Muscle of leg (tissue), 11 donors: Measurements from ENCODE around the gene TP53BP2. TPM values are rescaled to one million over a fixed set of nuclear protein-coding genes. Genes with fewer than 3 reads are reported as not detected.

ENCODE experiments used
- DNase-seq: peaks from one replicate; pipeline ENCODE4 v3.0.0; 2013
- H3K27ac ChIP-seq: one replicate; pipeline ENCODE4 v1.5.1; 2013; ENCODE audit warnings: mild to moderate bottlenecking, low read length, control low read depth
- H3K27me3 ChIP-seq: one replicate; pipeline ENCODE4 v1.6.1; 2013; ENCODE audit warnings: low read length; ENCODE audit not compliant: control insufficient read depth, insufficient read depth
- H3K36me3 ChIP-seq: one replicate; pipeline ENCODE4 v1.6.1; 2013; ENCODE audit warnings: low read length; ENCODE audit not compliant: control insufficient read depth, insufficient read depth
- H3K4me1 ChIP-seq: one replicate; pipeline ENCODE4 v1.6.1; 2013; ENCODE audit warnings: low read length; ENCODE audit not compliant: control insufficient read depth, insufficient read depth
- H3K4me3 ChIP-seq: one replicate; pipeline ENCODE4 v1.5.1; 2013; ENCODE audit warnings: low read length, control low read depth
- H3K9me3 ChIP-seq: replicated peaks from 2 replicates; pipeline ENCODE4 v1.6.1; 2013; ENCODE audit warnings: low read depth, low read length; ENCODE audit not compliant: control insufficient read depth
- WGBS: methylation state at CpG from one replicate; pipeline ENCODE4 v1.1.5; 2013; ENCODE audit warnings: missing lambda C conversion rate; ENCODE audit not compliant: insufficient coverage; 5-methylcytosine and 5-hydroxymethylcytosine counted together
- polyA plus RNA-seq, 8 donors: library from polyadenylated mRNA; unstranded; fragments of 120-200 nt; gene quantifications; one replicate each; pipeline versions ENCODE4 v1.2.1 to v1.2.3, GENCODE V29; 2013; ENCODE audit warnings: inconsistent platforms in 1 of 8, low replicate concordance in 1 of 8; ENCODE audit not compliant: insufficient read length in 8 of 8, insufficient read depth in 1 of 8
- total RNA-seq: library from RNA; stranded (reverse); fragments of 120-200 nt; gene quantifications from one replicate; pipeline ENCODE4 v1.2.4, GENCODE V29; 2013

Gene TP53BP2
- total and polyA plus RNA-seq, 9 donors: 25.5 to 41.1 (median 34.2) TPM

DNA sequence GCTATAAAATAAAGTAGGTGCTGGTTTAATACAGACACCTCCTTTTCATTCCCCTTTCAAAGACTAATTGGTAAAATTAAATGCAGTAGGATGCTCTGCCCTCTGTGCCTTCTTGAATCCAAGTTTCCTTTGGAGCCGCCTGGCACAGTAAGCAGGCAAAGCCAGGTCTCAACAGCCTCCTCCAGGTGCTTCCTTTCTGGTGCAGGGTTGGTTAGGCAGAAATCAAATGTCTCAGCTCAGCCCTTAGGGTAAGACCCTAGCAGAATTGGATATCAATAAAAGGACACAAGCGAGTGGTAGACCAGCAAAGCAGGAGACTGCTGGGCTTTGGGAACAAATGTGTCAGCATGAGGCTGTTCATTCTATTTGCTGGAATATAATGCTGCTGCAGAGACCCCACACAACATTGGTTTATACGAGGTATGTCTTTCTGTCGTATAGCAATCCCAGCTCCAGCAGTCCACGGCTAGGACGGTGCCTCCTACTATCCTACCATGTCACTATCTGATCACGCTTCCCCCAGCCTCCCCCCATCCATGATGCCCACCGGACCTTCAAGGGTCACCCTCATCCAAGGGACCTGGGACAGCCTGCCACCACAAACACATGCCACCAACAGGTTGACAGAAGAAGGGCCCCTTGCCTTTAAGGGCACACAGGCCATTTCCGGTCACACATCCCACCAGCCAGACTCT is 75.0 kb downstream of the TP53BP2 start:
- DNase-seq: no peak
- H3K4me3 ChIP-seq: no peak overlapping the region
- peaks cover 22% of the 10 kb centered on the region for H3K4me1 ChIP-seq
- peak overlapping the region; percentile 79 for H3K27ac ChIP-seq
- no peaks in the 10 kb centered on the region for H3K27me3 ChIP-seq
- H3K9me3 ChIP-seq: no peaks in the 10 kb centered on the region
- peaks cover 59% of the 10 kb centered on the region for H3K36me3 ChIP-seq
- WGBS: 89% methylated on average over 5 of the region's 9 CpGs

- WGBS: 64% methylated on average over 5 of the region's 7 CpGs
- Histone ChIP-seq H3K9me3 (no peaks in the 10 kb centered on the region), H3K27me3 (no peaks in the 10 kb centered on the region), H3K36me3 (peaks cover 67% of the 10 kb centered on the region), H3K4me3 (no peak overlapping the region), H3K4me1 (peaks cover 20% of the 10 kb centered on the region), H3K27ac (peak overlapping the region; percentile 88)
- DNase-seq: no peak
Observed at GRCh38 chr1:223765719-223766340, 79.9 kb downstream of the TP53BP2 start.

DNA sequence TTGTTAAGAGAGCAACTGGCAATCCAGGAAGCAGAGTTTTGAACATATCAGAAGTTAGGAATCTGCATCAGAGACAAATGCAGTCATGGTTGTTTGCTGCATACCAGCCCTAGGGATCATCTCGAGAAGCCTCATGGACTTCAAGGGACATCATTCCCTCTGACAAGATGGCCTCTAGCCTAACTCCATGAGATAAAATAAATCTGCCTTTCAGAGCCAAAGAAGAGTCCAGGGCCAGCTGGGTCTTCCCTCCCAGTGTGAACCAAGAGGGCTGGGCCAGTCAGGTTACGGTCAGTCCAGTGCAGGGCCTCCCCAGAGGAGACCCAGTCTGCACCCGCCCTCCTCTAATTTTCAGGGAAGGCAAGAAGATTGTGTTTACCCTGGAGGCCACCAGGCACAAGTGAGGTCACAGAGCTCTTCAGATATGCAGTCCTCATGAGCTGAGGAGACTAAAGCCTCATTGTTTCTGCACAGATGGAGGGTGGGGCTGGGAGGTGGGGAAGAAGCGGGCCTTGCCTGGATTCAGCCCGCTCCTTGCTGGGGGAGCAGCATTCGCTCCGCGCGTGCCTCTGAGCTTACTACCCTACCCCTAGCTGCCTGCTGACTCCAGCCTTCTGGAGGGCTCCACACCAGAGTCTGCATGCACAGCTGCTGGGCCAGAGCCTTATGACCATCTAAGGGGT is 80.6 kb downstream of the TP53BP2 start:
- Histone ChIP-seq H3K4me3 (no peak overlapping the region), H3K27me3 (no peaks in the 10 kb centered on the region), H3K4me1 (peaks cover 20% of the 10 kb centered on the region), H3K9me3 (no peaks in the 10 kb centered on the region), H3K27ac (peak overlapping the region; percentile 88), H3K36me3 (peaks cover 67% of the 10 kb centered on the region)
- peak; percentile 80 for DNase-seq
- 38% methylated on average over 8 of the region's 9 CpGs for WGBS

DNA sequence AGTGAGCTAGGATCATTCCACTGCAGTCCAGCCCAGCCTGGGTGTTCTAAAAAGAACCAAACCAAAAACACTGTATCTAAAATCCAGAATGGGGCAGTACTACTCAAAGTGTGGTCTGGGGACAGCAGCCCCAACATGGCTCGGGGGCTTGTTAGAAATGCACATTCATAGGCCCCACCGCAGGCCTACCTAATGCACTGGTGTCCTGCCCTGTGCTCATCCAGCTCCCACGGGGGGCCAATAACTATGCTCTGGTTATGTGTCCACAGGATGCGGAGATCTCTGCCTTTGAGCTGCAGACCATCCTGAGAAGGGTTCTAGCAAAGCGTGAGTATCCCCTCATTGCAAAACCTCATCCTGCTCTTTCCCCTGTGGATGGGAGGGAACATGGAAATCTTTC is 81.9 kb downstream of the TP53BP2 start:
- no peaks in the 10 kb centered on the region for H3K9me3 ChIP-seq
- peaks cover 20% of the 10 kb centered on the region for H3K4me1 ChIP-seq
- no peak overlapping the region for H3K4me3 ChIP-seq
- 94% methylated on average over 3 of the region's 5 CpGs for WGBS
- no peak for DNase-seq
- no peaks in the 10 kb centered on the region for H3K27me3 ChIP-seq
- peaks cover 67% of the 10 kb centered on the region for H3K36me3 ChIP-seq
- H3K27ac ChIP-seq: no peak overlapping the region

DNA sequence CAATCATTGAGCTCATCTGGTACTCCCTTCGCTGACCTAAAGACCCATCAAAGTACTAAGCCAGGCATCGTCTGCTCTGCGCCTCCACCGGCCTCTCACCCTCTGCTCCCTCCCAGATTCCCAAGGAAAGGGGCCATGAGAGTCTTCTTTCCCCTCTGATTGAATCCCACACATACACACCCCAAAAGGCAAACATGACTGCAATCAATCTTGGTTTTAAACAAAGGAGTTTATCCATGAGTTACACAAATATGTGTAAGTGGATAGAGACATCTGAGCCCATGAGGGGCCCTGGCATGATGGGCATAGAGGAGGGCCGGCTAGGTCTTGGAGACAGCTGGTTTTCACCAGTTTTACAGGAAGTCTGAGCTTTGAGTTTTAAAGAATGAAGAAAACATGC is 82.5 kb downstream of the TP53BP2 start:
- Histone ChIP-seq H3K36me3 (peaks cover 69% of the 10 kb centered on the region), H3K4me3 (no peak overlapping the region), H3K9me3 (no peaks in the 10 kb centered on the region), H3K27ac (no peak overlapping the region), H3K4me1 (peaks cover 20% of the 10 kb centered on the region), H3K27me3 (no peaks in the 10 kb centered on the region)
- no peak for DNase-seq
- 100% methylated on average over 1 of the region's 5 CpGs for WGBS

DNA sequence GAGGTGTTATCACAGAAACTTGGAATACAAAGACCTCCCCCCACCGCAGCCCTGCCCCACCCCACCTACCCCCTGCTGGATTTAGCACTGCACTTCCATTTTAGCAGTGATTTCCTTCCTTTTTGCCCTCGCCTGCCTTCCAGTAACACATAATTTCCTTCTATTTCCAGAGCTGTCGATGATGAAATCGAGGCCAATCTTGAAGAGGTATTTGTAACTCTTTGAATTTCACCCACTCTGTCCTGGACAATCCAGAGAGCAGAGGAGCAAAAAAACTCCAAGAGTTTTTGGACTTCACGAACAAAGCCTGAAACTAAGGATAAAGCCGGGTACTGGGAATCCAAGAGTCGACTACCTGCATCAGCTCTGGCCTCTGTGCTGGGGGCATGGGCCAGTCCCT is 84.3 kb downstream of the TP53BP2 start:
- no peak overlapping the region for H3K4me3 ChIP-seq
- H3K36me3 ChIP-seq: peaks cover 83% of the 10 kb centered on the region
- DNase-seq: no peak
- H3K27ac ChIP-seq: no peak overlapping the region
- 83% methylated on average over 7 of the region's 7 CpGs for WGBS
- no peaks in the 10 kb centered on the region for H3K9me3 ChIP-seq
- H3K27me3 ChIP-seq: no peaks in the 10 kb centered on the region
- H3K4me1 ChIP-seq: peaks cover 20% of the 10 kb centered on the region

- no peak overlapping the region for H3K27ac ChIP-seq
- DNase-seq: no peak
- H3K9me3 ChIP-seq: no peaks in the 10 kb centered on the region
- peaks cover 86% of the 10 kb centered on the region for H3K36me3 ChIP-seq
- peaks cover 17% of the 10 kb centered on the region for H3K4me1 ChIP-seq
- WGBS: 80% methylated on average over 1 of the region's 6 CpGs
- H3K27me3 ChIP-seq: no peaks in the 10 kb centered on the region
- H3K4me3 ChIP-seq: no peak overlapping the region
Observed at GRCh38 chr1:223760833-223761232, 84.9 kb downstream of the TP53BP2 start.

- no peaks in the 10 kb centered on the region for H3K9me3 ChIP-seq
- H3K4me3 ChIP-seq: no peak overlapping the region
- DNase-seq: no peak
- peaks cover 88% of the 10 kb centered on the region for H3K36me3 ChIP-seq
- H3K4me1 ChIP-seq: peaks cover 5% of the 10 kb centered on the region
- no peak overlapping the region for H3K27ac ChIP-seq
- 72% methylated on average over 10 of the region's 13 CpGs for WGBS
- no peaks in the 10 kb centered on the region for H3K27me3 ChIP-seq
Observed at GRCh38 chr1:223759273-223759672, 86.5 kb downstream of the TP53BP2 start.

- H3K9me3 ChIP-seq: no peaks in the 10 kb centered on the region
- 100% methylated on average over 1 of the region's 9 CpGs for WGBS
- H3K4me3 ChIP-seq: no peak overlapping the region
- peaks cover under 1% of the 10 kb centered on the region for H3K4me1 ChIP-seq
- peaks cover 89% of the 10 kb centered on the region for H3K36me3 ChIP-seq
- H3K27ac ChIP-seq: no peak overlapping the region
- no peak for DNase-seq
- H3K27me3 ChIP-seq: no peaks in the 10 kb centered on the region
Observed at GRCh38 chr1:223758734-223759133, 87.0 kb downstream of the TP53BP2 start.
